ENCODE results near the gene SPARCL1. TPM values are rescaled to one million over a fixed set of nuclear protein-coding genes. Genes with fewer than 3 reads are reported as not detected.

Gene SPARCL1
- total and polyA plus RNA-seq, 10 of the 15 experiments (the other 5 are each of a cell fraction or from before 2014, with no cell fraction given): 0.10 to 1.1 TPM; not detected in 8

GRCh38 chr4:87570290-87570805 is 41.2 kb upstream of the SPARCL1 start:
- H2AFZ ChIP-seq (ENCODE audit: control insufficient read depth, low read depth, low read length): no peak overlapping the region
- ChIA-PET SMC1A (ENCODE audit: uncharacterized antibody, unreplicated experiment) (no interaction called here), POLR2A (no interaction called here), CTCF (no interaction called here), RAD21 (ENCODE audit: unreplicated experiment) (no interaction called here)
- no peak for FAIRE-seq
- 10% methylated on average over 5 of the region's 5 CpGs for WGBS (ENCODE audit: insufficient coverage, insufficient replicate concordance, low lambda C conversion rate, missing lambda C conversion rate)
- ATAC-seq: no peak
- H3K36me3 ChIP-seq (ENCODE audit: control insufficient read depth in 2 of 2, insufficient read depth in 2 of 2, low read length in 1 of 2): no peaks in the 10 kb centered on the region
- BruUV-seq (replicated peaks): no TSS peak
- no peak overlapping the region for H3K27ac ChIP-seq (ENCODE audit: control insufficient read depth, insufficient read depth)
- no peaks in the 10 kb centered on the region for H4K20me1 ChIP-seq (ENCODE audit: control insufficient read depth, insufficient read depth)
- no peak overlapping the region for H3K9ac ChIP-seq (ENCODE audit: control insufficient read depth, insufficient read depth, low read length)
- H3K27me3 ChIP-seq (replicated peaks in 1 of 2; ENCODE audit: control insufficient read depth in 2 of 2, insufficient read depth in 2 of 2, low read length in 1 of 2): no peaks in the 10 kb centered on the region
- no peak overlapping the region for H3K4me2 ChIP-seq (ENCODE audit: control insufficient read depth, insufficient read depth)
- no peaks in the 10 kb centered on the region for H3K9me3 ChIP-seq (replicated peaks; ENCODE audit: control insufficient read depth, insufficient read depth, low read length)
- H3K79me2 ChIP-seq (ENCODE audit: control insufficient read depth, insufficient read depth, low read length): no peaks in the 10 kb centered on the region
- in situ Hi-C loops (cut with MboI): no loop called here
- no peaks in the 10 kb centered on the region for H3K4me1 ChIP-seq (ENCODE audit: control insufficient read depth, insufficient read depth, low read length)
- intact Hi-C loops (cut with micrococcal nuclease; ENCODE audit: unreplicated experiment): no loop called here
- DNase-seq (ENCODE audit: low read depth, low spot score): no peak
- no peak overlapping the region for H3K4me3 ChIP-seq
- TF ChIP-seq ATF7 (IDR thresholded peaks at IDR 0.05; ENCODE audit: low read depth) (no peak), CBX3 (IDR thresholded peaks at IDR 0.05; ENCODE audit: borderline replicate concordance, low read depth) (no peak), JUND (IDR thresholded peaks at IDR 0.05; ENCODE audit: low read depth, low read length) (no peak), KDM1A (IDR thresholded peaks at IDR 0.05; ENCODE audit: borderline replicate concordance) (no peak), NR2F1 (conservative IDR thresholded peaks at IDR 0.05) (no peak), ZBTB40 (IDR thresholded peaks at IDR 0.05; ENCODE audit: borderline replicate concordance) (no peak), POLR2AphosphoS5 (IDR thresholded peaks at IDR 0.05; ENCODE audit: low read length) (no peak), WRNIP1 (IDR thresholded peaks at IDR 0.05; ENCODE audit: borderline replicate concordance, low read depth, low read length) (no peak), ZNF687 (IDR thresholded peaks at IDR 0.05) (no peak), CHD1 (IDR thresholded peaks at IDR 0.05; ENCODE audit: low read depth, low read length) (no peak), SRF (IDR thresholded peaks at IDR 0.05; ENCODE audit: low read depth in 2 of 2, low read length in 2 of 2) (no peak), JUNB (IDR thresholded peaks at IDR 0.05) (no peak), RFX5 (IDR thresholded peaks at IDR 0.05; ENCODE audit: low read depth, low read length) (no peak), MTA3 (IDR thresholded peaks at IDR 0.05; ENCODE audit: borderline replicate concordance, low read length) (no peak), E2F8 (IDR thresholded peaks at IDR 0.05; ENCODE audit: low read depth, partially characterized antibody) (no peak)

All from GM12878 (cell line).